Neural crest cell (in vitro differentiated cells): ENCODE data around the gene HACD2. TPM values are rescaled to one million over a fixed set of nuclear protein-coding genes. Genes with fewer than 3 reads are reported as not detected.

Experiments used
- DNase-seq: peaks from one replicate; pipeline ENCODE4 v3.0.0; 2021; ENCODE audit warnings: low read depth, mixed read lengths, low spot score
- H3K27ac Mint-ChIP-seq: one replicate; pipeline ENCODE4 v1.8.0; 2021; ENCODE audit warnings: mild to moderate bottlenecking, mixed read lengths; ENCODE audit not compliant: unreplicated experiment
- H3K27me3 Mint-ChIP-seq: 2 replicates; pipeline ENCODE4 v1.8.0; 2021; ENCODE audit warnings: low read depth, mild to moderate bottlenecking, mixed read lengths
- H3K36me3 Mint-ChIP-seq: 2 replicates; pipeline ENCODE4 v1.8.0; 2021; ENCODE audit warnings: low read depth, mild to moderate bottlenecking, mixed read lengths
- H3K4me1 Mint-ChIP-seq: 2 replicates; pipeline ENCODE4 v1.8.0; 2021; ENCODE audit warnings: mixed read lengths
- H3K4me3 Mint-ChIP-seq: one replicate; pipeline ENCODE4 v1.8.0; 2021; ENCODE audit warnings: mild to moderate bottlenecking, mixed read lengths
- H3K9me3 Mint-ChIP-seq: 2 replicates; pipeline ENCODE4 v1.8.0; 2021; ENCODE audit warnings: mixed read lengths
- total RNA-seq: library from RNA; stranded (reverse); gene quantifications from 2 replicates; pipeline ENCODE4 v1.2.1, GENCODE V29; 2021
- TF ChIP-seq, protein P1 (sequence below): fragments of 200-600 bp; sonication (generic); conservative IDR thresholded peaks from 2 replicates; pipeline ENCODE4 v1.5.0; 2021; ENCODE audit warnings: antibody characterized with exemption, mild to moderate bottlenecking

The HACD2 gene
- total RNA-seq, 1 donor from 2014 or later = 26.5 TPM

DNA sequence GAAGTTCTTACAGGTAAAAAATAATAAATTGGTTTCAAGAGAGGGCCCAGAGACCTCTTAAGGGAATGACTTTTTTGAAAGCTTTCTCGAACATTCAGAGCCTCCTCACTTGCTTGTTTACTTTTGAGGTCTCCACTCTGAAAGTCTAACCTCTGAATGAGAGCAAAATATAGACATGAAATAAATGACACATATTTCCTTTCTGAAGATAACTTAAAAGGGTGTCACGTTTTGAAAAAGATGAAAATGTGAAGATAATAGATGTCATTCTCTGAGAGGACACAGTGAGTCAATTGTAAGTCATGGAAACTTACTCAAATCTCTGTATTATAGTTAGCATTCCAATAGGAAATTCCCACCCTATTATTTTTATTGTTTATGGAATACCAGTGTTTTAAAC lies 44.6 kb downstream of the HACD2 start:
- H3K27me3 Mint-ChIP-seq = no peaks in the 10 kb centered on the region

DNA sequence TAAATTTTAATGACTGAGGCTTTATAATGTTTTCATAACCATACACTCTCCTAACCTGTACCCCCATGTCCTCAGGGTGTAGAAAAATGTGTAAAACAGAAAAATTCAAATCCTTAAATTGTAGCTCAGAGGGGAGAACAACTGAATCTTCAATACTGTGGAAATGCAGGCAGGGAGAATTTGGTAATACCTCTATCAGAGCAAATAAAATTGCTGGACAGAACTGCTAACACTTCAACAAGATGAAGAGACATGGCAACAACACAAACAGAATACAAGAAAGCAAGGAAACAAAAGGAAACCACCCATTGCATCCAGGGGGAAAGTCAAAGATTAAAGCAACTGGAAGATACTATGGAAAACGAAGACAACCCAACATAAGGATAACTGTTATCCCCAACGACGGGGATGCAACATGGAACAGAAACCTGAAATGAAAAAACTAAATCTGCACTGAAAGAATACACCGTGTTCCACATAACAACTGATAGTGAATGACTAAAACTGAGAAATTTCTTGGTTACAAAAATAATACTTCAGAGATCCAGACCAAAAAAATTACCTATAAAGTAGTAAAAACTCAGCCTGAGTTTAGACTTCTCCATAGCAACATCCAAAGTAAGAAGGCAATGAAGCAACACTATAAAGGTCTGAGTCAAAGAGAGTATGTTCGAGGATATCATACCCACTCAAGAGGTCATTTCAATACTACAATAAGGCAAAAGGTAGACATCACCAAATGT lies 48.5 kb downstream of the HACD2 start:
- Mint-ChIP-seq H3K27me3 (no peaks in the 10 kb centered on the region), H3K4me3 (no peak overlapping the region), H3K4me1 (no peaks in the 10 kb centered on the region), H3K36me3 (peaks cover under 1% of the 10 kb centered on the region), H3K9me3 (no peaks in the 10 kb centered on the region), H3K27ac (no peak overlapping the region)
- DNase-seq = no peak
- TF ChIP-seq, protein P1, sequence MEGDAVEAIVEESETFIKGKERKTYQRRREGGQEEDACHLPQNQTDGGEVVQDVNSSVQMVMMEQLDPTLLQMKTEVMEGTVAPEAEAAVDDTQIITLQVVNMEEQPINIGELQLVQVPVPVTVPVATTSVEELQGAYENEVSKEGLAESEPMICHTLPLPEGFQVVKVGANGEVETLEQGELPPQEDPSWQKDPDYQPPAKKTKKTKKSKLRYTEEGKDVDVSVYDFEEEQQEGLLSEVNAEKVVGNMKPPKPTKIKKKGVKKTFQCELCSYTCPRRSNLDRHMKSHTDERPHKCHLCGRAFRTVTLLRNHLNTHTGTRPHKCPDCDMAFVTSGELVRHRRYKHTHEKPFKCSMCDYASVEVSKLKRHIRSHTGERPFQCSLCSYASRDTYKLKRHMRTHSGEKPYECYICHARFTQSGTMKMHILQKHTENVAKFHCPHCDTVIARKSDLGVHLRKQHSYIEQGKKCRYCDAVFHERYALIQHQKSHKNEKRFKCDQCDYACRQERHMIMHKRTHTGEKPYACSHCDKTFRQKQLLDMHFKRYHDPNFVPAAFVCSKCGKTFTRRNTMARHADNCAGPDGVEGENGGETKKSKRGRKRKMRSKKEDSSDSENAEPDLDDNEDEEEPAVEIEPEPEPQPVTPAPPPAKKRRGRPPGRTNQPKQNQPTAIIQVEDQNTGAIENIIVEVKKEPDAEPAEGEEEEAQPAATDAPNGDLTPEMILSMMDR = no peak

More for the DNA sequence above, 44.6 kb downstream of the HACD2 start:
- no peak for DNase-seq
- TF ChIP-seq, protein P1 = no peak
- H3K36me3 Mint-ChIP-seq = peaks cover 3% of the 10 kb centered on the region
- no peak overlapping the region for H3K27ac Mint-ChIP-seq
- peaks cover 5% of the 10 kb centered on the region for H3K4me1 Mint-ChIP-seq
- H3K9me3 Mint-ChIP-seq = no peaks in the 10 kb centered on the region
- H3K4me3 Mint-ChIP-seq = no peak overlapping the region

DNA sequence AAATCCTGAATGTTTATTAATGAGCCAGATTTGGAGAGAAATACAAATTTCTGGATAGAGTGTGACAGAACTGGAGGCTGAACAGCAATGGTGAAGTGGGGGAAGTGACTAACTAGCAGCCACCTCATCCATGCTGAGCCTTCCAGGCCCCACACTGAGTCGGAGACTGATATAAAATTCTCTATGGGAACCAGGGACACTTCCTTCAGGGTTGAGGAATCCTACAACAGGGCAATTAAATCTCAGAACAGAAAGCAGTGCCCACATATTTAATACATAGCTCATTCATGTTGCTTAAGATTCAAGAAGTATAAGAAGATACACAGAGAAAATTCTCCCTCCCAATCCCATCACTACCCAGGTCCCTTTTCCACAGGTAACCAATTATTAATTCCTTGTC lies 49.3 kb downstream of the HACD2 start:
- Mint-ChIP-seq H3K27me3 (no peaks in the 10 kb centered on the region), H3K9me3 (no peaks in the 10 kb centered on the region), H3K4me3 (no peak overlapping the region), H3K36me3 (no peaks in the 10 kb centered on the region), H3K27ac (no peak overlapping the region), H3K4me1 (no peaks in the 10 kb centered on the region)
- no peak for DNase-seq
- TF ChIP-seq, protein P1 = no peak

DNA sequence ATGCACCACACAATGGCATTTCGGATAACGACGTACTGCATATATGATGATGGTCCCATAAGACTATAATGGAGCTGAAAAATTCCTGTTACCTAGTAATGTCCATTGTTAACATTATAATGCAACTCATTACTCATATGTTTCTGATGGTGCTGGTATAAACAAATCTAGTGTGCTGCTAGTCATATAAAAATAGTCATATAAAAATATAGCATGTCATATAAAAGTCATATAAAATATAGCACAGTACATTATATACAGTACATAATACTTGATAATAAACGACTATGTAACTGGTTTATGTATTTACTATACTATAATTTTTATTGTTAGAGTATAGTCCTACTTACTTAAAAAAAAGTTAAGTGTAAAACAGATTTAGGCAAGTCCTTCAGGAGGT lies 50.6 kb downstream of the HACD2 start:
- Mint-ChIP-seq H3K27me3 (no peaks in the 10 kb centered on the region), H3K36me3 (no peaks in the 10 kb centered on the region), H3K4me1 (no peaks in the 10 kb centered on the region), H3K27ac (no peak overlapping the region), H3K4me3 (no peak overlapping the region), H3K9me3 (no peaks in the 10 kb centered on the region)
- TF ChIP-seq, protein P1 = no peak
- no peak for DNase-seq

DNA sequence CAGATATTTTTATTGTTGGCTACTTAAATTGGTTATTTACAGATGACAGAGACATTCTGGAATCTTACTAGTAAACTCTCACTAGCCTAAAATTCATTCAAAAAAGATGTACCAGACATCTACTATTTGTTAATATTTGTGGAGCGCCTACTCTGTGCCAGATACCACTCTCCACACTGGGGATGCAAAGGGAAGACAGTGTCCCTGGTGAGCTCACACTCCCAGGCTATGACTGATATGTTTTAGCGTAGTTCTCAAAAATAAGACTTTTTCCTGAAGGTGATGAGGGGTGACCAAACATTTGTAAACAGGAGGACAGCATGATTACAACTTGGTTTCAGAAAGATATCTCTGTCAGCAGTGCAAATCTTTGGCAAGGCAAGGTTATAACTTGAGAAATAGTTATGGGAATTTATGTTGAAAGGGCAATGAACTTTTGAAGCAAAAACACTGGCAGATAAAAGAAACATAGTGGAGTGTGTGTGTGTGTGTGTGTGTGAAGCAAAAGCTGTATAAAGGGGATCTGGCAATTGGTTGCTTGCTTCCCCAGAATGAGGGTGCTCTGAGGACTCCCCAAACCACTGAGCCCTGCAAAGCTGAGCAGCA lies 51.2 kb downstream of the HACD2 start:
- no peaks in the 10 kb centered on the region for H3K9me3 Mint-ChIP-seq

More for the DNA sequence above, 51.2 kb downstream of the HACD2 start:
- Mint-ChIP-seq H3K27ac (no peak overlapping the region), H3K4me1 (no peaks in the 10 kb centered on the region), H3K36me3 (no peaks in the 10 kb centered on the region), H3K27me3 (no peaks in the 10 kb centered on the region), H3K4me3 (no peak overlapping the region)
- TF ChIP-seq, protein P1 = no peak
- DNase-seq = no peak
